GM19239 (cell line): Measurements from ENCODE around the gene SOX4.

Source experiments
- DNase-seq: peaks from one replicate; pipeline ENCODE4 v3.0.0; 2011; ENCODE audit warnings: low spot score; ENCODE audit not compliant: insufficient read length
- FAIRE-seq: peaks from 2 replicates; lab custom pipeline; 2011; peaks lifted over from hg19 to GRCh38; lab: Jason Lieb, UNC

SOX4 gene

DNA sequence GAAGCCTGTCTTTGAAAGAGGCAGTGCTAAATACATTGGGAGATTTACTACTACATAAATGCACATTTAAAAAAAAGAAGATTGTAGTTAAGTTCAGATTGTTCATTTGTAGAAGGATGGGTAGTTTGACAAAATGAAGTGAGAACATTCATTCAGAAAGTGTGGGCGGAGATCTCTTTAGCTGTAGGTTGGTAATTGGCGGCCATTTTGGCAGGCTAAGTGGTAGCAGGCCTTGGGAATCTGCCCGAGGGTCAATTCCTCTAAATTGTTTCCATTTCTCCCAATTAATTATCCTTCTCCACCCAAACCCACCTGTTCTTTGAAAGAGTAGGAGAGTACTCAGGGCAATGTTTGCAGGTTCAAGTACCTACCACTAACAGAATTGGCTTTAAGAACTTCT is 17.9 kb downstream of the SOX4 start:
- no peak for FAIRE-seq
- DNase-seq: no peak

DNA sequence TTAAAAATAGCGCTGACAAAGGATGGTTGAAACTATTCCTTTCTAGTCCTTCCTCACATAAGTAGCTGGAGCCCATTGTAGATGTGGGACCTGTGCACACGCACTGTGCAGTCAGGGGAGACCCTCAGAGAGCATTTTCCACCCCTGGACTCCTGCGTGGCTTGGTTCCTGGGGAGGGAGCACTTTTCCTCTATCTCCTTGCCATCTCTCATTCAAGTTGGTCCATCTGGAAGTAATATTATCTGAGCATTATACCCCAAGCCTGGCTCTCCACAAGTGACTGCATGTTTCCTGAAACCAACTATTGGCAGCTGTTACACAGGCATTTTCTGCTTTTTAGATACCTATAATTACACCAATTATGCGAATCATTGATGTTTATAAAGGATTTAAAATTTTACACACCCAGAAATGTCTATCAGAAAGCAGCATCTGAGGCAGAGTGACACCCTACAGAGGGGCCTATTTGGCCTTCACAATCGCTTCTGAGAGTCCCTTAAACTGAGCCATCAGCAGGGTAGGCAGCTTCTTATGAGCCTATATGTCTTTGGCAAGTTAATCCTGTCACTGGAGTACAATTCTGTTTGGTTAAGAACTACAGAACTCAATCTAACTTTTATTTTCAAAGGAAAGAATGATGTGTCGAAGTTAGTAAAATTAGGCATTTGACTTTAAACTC is 18.7 kb downstream of the SOX4 start:
- FAIRE-seq: no peak
- no peak for DNase-seq

DNA sequence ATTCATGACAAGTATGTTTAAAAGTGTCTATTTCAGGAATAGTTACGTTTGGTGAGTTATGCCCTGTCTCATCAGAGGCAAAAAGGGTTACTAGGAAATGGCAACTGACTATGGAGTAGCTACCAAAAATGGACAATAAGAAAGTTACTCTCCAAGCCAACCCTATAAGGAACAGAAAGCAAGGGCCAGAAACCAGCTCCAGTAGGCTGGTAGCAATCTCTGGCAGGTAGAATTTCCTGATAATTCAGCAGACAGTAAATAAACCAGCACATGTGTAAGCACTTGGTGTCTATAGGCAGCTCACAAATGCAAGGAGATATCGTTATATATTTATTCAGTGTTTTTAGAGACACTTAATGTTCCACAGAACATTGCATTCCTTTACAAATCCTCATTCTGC is 20.3 kb downstream of the SOX4 start:
- no peak for FAIRE-seq

DNA sequence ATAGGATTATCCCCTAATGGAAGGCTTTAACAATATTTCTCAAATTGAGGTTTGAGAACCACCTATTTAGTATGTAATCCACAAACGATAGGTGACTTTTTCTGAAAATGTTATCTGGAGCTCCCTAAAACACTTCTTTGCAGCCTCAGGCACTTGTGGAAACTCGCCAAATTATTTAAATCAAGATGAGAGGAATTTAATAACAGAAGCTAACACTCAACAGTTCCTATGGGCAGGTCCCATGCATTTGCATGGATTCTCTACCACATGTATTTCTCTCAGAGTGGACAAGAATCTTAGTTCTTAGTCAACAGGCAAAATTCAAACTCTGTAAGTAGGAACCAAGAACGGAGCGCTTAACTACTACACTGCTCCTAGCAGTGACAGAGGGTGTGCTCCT is 20.7 kb downstream of the SOX4 start:
- FAIRE-seq (no peak), DNase-seq (no peak)

More for the DNA sequence above, 20.3 kb downstream of the SOX4 start:
- DNase-seq: no peak

DNA sequence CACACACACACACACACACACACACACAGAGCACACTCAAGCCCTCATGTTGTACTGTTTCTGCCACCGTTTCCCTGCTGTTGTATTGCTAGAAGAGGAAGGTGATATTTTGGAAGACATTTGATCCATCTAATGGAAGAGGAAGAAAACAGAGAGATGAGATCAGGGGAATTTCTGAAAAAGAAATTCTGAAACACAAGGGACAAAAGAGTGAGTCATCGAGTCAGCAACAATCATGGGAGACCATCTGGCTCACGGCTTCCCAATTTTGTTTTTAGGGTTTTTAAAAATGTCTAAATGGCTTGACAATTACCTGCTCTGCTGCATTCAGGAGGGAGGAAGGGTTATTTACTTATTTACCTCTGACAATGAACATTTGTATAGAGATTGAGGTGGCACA is 22.0 kb downstream of the SOX4 start:
- FAIRE-seq: no peak
- DNase-seq: no peak

DNA sequence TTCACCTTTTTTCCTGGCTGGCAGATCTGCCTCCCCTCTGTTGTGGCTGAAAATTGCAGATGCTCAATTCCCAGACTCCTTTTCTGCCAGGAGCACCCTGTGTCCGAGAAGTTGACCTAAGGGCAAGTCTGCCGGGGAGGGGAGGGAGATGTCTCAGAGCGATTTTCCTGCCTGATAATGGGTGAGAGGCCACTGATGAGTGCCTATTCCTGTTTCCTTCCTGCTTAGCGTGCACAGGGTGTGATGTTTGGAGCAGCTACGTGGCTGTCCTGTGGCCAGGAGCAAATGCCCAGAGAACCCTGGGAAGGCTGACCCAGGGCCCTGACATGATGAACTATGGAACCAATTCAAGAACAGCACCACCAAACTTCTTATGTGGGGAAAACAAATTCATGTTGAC is 22.5 kb downstream of the SOX4 start:
- FAIRE-seq: no peak
- DNase-seq: no peak

DNA sequence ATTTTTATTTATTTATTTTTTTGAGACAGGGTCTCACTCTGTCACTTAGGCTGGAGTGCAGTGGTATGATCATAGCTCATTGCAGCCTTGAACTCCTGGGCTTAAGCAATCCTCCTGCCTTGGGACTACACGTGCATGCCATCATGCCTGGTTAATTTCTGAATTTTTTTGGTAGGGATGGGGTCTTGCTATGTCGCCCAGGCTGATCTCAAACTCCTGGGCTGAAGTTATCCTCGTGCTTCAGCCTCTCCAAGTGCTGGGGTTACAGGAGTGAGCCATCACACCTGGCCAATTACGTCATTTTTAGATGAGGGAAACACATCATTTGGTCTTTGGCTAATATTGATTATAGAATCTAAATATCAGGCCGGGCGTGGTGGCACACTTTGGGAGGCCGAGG is 32.1 kb downstream of the SOX4 start:
- no peak for FAIRE-seq
- DNase-seq: no peak

DNA sequence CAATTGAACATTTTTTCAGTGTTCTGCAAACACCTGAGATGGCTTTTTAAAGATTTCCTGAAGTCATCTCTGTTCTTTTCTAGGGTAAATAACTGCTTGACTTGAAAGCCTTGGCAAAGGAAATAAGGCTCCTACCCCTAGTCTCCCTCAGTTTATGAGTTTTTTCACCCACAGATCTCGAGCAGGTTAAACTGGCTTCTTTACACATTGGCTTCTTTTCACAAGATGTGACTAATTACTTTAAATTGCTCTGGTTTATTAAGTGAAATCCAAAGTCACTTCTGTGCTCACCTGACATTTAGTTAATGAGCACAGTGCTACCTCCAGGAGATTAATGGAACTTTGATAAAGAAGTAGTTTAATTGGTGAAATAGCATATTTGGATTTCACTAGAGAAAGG is 33.2 kb downstream of the SOX4 start:
- DNase-seq: no peak
- FAIRE-seq: no peak

DNA sequence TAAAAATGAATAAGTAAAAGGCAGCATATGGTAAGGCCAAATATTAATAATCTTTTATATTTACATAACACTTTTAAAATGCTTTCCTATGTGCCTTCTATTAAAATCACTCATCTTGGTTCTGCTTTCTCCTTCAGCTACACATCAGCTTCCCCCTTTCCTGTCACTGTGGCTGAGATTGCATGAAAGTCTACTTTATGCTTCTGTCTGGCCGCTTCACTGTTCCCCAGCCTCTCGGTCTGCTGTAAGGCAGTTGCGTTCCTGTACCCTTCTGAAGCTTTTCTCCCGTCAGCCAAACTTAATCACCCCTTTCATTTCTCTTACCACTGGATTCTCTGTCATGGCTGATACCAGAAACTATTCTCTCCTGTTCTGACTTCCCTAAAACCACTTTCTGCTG is 34.6 kb downstream of the SOX4 start:
- FAIRE-seq (no peak), DNase-seq (no peak)

DNA sequence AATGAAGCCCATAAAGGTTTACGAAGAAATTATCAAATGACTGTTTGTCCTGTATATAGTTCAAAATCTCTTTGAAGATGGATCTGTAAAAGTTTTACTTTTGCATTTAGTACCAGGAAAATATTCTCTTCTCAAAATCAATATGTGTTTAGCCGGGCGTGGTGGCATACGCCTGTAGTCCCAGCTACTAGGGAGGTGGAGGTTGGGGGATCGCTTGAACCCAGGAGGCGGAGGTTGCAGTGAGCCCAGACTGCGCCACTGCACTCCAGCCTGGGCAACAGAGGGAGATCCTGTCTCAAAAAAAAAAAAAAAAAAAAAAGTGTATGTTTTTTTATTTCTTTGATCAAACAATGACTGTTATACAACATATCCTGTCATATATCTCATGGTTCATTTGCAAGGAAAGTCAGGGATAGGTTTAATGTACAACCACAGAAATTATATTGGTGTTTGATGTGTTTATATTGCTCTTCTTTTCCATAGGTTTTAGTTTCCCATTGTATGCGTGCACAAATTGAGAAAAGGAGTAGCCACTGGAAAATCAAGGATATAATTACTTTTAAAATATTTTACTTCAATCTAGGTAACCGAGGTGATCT is 40.1 kb downstream of the SOX4 start:
- DNase-seq: no peak
- no peak for FAIRE-seq

DNA sequence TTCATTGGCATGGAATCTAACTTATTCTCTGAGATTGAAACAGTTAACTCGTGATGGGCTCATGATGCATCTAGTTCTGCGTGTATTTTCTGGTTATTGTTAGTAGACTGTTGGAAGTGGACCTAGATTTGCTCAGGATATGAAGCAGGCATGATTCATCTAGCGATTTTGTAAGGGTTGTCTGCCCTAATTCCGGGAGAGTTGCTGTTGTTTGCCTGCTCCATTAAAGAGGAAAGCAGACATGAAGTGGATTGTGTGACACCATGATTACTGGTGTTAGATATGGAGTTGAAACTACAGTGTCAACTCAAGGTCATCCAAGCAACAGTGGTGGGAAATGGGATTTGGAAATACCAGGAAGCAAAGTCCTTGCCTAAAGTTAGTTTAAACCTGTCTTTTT is 41.0 kb downstream of the SOX4 start:
- no peak for FAIRE-seq

DNA sequence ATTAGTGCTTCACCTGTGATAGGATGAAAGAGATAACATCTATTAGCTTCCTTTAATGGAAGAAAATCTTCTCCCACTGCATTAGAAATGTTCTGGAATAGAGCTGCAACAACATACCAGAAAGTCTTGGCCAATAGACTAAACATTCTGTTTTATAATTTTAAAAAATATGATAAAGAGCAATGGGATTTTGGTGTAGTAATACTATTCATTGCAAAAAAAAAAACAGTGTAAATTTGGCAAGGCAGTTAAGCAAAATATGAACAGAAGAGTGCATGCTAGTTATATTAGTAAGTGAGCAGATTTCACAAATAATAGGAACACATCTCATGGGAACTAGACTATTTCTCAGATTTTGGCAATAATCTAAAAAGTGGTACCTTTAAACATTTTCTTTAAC is 43.3 kb downstream of the SOX4 start:
- no peak for FAIRE-seq

More for the DNA sequence above, 41.0 kb downstream of the SOX4 start:
- DNase-seq: no peak

DNA sequence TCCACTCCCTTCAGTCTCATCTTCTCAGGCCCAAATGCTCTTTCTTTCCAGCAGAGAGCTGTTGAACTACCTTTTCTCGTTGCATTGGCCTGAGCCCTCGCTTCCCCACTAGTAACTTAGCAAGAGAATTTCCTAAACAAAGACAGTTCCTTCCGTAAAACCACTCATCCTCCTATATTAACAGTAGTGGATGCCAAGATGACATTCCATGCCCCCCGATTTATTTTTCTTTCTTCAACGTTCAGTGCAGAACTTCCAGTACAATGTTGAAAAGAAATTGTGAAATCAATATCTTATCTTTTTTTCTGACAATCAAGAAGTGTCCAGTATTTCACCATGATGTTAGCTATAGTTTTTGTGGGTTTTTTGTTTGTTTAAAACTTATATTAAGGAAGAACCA is 45.8 kb downstream of the SOX4 start:
- DNase-seq (no peak), FAIRE-seq (no peak)

More for the DNA sequence above, 43.3 kb downstream of the SOX4 start:
- DNase-seq: no peak
